Forelimb muscle (tissue), 1 donor: ENCODE measurements around the gene HEG1. TPM values are rescaled to one million over a fixed set of nuclear protein-coding genes. Genes with fewer than 3 reads are reported as not detected.

Experiments used
- polyA plus RNA-seq: library from polyadenylated mRNA; unstranded; fragments of 120-200 nt; gene quantifications from one replicate; pipeline ENCODE4 v1.2.1, GENCODE V29; 2013; ENCODE audit not compliant: insufficient read length

Gene HEG1
- polyA plus RNA-seq, 1 donor = 27.5 TPM

Other genes with a start within 250 kb of the HEG1 start
- gene ITGB5, start 168.6 kb downstream of the HEG1 start, polyA plus RNA-seq = 18.3 TPM
- gene MUC13, start 121.2 kb downstream of the HEG1 start, polyA plus RNA-seq = not detected
- 0.37 TPM for gene SLC12A8, start 156.8 kb upstream of the HEG1 start, polyA plus RNA-seq